Testis (tissue), 3 donors: ENCODE results near the gene PDCD10. TPM values are rescaled to one million over a fixed set of nuclear protein-coding genes. Genes with fewer than 3 reads are reported as not detected.
A peak's percentile ranks its signal among the peaks of the same experiment; 100 is the strongest.

Experiments
- DNase-seq: peaks from one replicate; pipeline ENCODE4 v3.0.0-alpha.2; 2019
- H3K27ac ChIP-seq, 2 donors: fragments of 200-600 bp; sonication (generic); one replicate each; pipeline ENCODE4 v1.5.1; 2019
- H3K27me3 ChIP-seq: fragments of 200-600 bp; sonication (generic); one replicate; pipeline ENCODE4 v1.5.1; 2019
- H3K36me3 ChIP-seq: fragments of 200-600 bp; sonication (generic); one replicate; pipeline ENCODE4 v1.5.1; 2017; ENCODE audit warnings: low read depth; ENCODE audit errors: missing control alignments
- H3K4me1 ChIP-seq: fragments of 200-600 bp; sonication (generic); one replicate; pipeline ENCODE4 v1.5.1; 2019
- H3K4me3 ChIP-seq, 2 donors: fragments of 200-600 bp; sonication (generic); one replicate each; pipeline ENCODE4 v1.5.1; 2017 to 2019
- H3K9me3 ChIP-seq: fragments of 200-600 bp; sonication (generic); one replicate; pipeline ENCODE4 v1.5.1; 2017
- POLR2A ChIP-seq: fragments of 450-650 bp; IDR thresholded peaks from one replicate; pipeline ENCODE4 v1.6.1; 2017; ENCODE audit warnings: antibody characterized with exemption, mild to moderate bottlenecking, moderate library complexity
- WGBS, 2 donors: methylation state at CpG; one replicate each; pipeline ENCODE4 v1.1.5; 2018; 5-methylcytosine and 5-hydroxymethylcytosine counted together
- intact Hi-C: fragments of 100-400 bp; cut with DNase I; formaldehyde crosslinking; loops from one replicate; pipeline ENCODE4 v1.15.1; 2023; ENCODE audit warnings: low total_unique reads
- polyA plus RNA-seq: library from polyadenylated mRNA; stranded (reverse); fragments of 350-450 nt; fragmentation: Illumina TruSeq; extraction: RNeasy Lipid Tissue Mini Kit (QIAGEN cat#74804); gene quantifications from one replicate; pipeline ENCODE4 v1.2.3, GENCODE V29; 2014; ENCODE audit warnings: low read depth, low replicate concordance; ENCODE audit not compliant: insufficient read depth
- total RNA-seq, 2 donors: library from RNA; depleted of rRNA; stranded (reverse); fragments of >200 nt; gene quantifications; one replicate each; pipeline ENCODE4 v1.2.3, GENCODE V29; 2016
- TF ChIP-seq, protein P1 (sequence below), 3 experiments: fragments of 450-650 bp in 2 of 3; fragments of 200-600 bp in 1 of 3; sonication (generic) in 1 of 3; IDR thresholded peaks; one replicate each; pipeline ENCODE4 v1.5.1; 2016 to 2019; ENCODE audit warnings: antibody characterized with exemption in 3 of 3, mild to moderate bottlenecking in 2 of 3, moderate library complexity in 1 of 3

Gene PDCD10
- total and polyA plus RNA-seq, 3 donors from 2014 or later = 59.4 to 64.7 (median 62.8) TPM

DNA sequence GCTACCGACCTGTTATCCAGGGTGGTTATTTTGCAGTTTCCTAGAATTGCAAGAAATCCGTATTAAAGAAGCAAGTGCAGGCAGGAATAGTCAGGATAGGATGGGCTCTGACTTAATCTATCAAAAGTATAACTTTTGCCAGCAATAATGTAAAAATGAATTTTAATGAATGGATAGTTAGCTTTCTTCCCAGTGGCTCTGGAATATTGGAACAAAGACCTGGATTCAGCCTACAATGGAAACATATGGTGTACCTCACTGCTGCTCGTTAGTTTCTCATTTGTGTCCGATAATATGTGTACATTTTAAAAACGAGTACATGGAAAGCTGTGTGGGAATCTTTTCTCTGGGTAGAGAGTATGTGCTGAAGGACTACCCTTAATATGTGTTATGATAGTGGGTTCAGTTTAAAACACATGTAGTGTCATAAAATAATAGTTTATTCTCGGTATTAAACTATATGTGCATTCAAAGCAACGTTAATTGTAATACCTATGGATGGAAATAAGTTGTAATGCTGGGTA, 1.6 kb upstream of the PDCD10 start:
- 20 to 25% methylated on average over 7 of the region's 7 CpGs for WGBS, 2 donors
- Histone ChIP-seq H3K4me3 (peak overlapping the region; percentile 93 to 97), H3K36me3 (no peaks in the 10 kb centered on the region), H3K27me3 (no peaks in the 10 kb centered on the region), H3K4me1 (no peaks in the 10 kb centered on the region), H3K9me3 (no peaks in the 10 kb centered on the region), H3K27ac (no peak overlapping the region)
- intact Hi-C loops = no loop called here
- no peak for DNase-seq
- TF ChIP-seq, protein P1, sequence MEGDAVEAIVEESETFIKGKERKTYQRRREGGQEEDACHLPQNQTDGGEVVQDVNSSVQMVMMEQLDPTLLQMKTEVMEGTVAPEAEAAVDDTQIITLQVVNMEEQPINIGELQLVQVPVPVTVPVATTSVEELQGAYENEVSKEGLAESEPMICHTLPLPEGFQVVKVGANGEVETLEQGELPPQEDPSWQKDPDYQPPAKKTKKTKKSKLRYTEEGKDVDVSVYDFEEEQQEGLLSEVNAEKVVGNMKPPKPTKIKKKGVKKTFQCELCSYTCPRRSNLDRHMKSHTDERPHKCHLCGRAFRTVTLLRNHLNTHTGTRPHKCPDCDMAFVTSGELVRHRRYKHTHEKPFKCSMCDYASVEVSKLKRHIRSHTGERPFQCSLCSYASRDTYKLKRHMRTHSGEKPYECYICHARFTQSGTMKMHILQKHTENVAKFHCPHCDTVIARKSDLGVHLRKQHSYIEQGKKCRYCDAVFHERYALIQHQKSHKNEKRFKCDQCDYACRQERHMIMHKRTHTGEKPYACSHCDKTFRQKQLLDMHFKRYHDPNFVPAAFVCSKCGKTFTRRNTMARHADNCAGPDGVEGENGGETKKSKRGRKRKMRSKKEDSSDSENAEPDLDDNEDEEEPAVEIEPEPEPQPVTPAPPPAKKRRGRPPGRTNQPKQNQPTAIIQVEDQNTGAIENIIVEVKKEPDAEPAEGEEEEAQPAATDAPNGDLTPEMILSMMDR (IDR thresholded peaks at IDR 0.05) = no peak
- no peak for TF ChIP-seq POLR2A

DNA sequence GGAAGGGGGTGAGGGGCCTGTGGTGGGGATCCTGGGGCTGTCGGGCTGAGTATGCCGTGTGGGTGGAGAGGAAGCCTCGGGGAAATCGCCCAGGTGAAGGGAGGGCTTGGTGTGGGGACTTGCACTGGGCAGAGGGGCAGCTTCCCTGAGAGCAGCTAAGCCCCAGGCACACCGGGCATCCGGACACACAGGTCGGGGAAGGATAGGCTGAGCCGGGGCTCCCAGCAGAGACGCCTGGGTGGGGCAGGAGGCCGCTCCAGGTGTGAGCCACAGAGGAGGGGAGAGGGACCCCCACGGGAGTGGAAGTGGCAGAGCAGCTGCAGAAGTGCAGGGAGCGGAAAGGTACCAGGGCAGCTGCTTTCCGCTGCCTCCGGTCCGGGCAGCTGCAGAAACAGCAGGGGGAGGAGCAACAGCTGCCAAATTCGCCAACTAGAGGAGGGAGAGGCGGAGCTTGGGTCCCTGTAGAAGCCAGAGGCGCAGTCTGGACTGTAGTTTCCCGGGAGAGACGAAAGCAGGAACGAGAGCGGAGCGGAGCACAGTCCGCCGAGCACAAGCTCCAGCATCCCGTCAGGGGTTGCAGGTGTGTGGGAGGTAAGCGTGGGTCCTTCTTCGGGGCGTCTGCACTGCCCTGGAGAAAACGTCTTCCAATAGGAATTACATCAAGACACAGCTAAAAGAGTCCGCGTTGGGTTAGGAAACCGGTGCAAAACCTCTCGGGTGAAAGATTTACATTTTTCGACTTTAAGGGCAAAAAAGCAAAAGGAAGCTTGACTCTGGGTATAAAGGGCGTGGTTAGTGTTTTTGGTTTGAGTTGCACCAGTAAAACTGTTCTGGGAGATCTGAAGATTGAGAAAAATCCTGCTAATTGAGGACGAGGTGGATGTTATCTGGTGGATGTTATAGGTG, 794 bp upstream of the PDCD10 start, which contains the start of gene SERPINI1:
SERPINI1 (plus strand) TSS at position 489 of the 906 bp plus-strand sequence. CDS start 53,408 bp downstream, outside the sequence.
- Histone ChIP-seq H3K4me1 (no peaks in the 10 kb centered on the region), H3K27ac (peak within 1 kb of the TSS; percentile 75 to 87), H3K9me3 (no peaks in the 10 kb centered on the region), H3K36me3 (no peaks in the 10 kb centered on the region), H3K27me3 (no peaks in the 10 kb centered on the region), H3K4me3 (peak within 1 kb of the TSS; percentile 93 to 97)
- peak; percentile 95 for DNase-seq
- WGBS, 2 donors = 0 to 1% methylated on average over 26 to 37 of the region's 37 CpGs
- intact Hi-C loops = no loop called here
- TF ChIP-seq, protein P1 (IDR thresholded peaks at IDR 0.05) = no peak
- no peak for TF ChIP-seq POLR2A

DNA sequence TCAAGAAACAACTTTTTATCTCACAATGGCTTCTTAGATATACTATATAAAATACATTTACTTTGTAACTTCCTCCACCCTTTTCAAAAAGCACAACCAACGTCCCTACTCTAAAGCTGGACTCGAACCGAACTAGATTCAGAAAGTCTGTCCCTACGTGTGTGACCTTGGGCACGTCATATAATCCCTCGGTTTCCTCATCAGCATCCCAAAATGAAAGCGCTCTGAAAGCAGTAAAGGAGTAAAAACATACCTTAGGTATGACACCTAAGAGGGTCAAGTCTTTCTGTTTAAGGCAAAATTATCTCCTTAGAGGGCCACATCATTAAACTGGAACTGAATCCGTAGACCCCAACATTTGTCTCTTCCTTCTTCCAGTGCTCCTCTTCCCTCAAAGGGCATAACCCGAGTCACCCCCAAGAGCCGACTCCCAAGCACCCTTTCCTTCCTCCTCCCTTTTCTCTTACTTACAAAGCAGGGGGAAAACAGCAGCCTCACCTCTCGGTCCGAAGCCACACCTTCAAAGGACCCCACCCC, 663 bp downstream of the PDCD10 start:
- H3K9me3 ChIP-seq = no peaks in the 10 kb centered on the region
- intact Hi-C loops = no loop called here
- WGBS, 2 donors = 0 to 1% methylated on average over 12 of the region's 12 CpGs
- peak overlapping the region; percentile 75 to 87 for H3K27ac ChIP-seq
- DNase-seq = no peak
- peak overlapping the region; percentile 93 to 97 for H3K4me3 ChIP-seq
- H3K4me1 ChIP-seq = no peaks in the 10 kb centered on the region
- H3K36me3 ChIP-seq = no peaks in the 10 kb centered on the region
- H3K27me3 ChIP-seq = no peaks in the 10 kb centered on the region
- TF ChIP-seq, protein P1 (IDR thresholded peaks at IDR 0.05) = no peak
- TF ChIP-seq POLR2A = no peak

- no peak for DNase-seq
- Histone ChIP-seq H3K27me3 (no peaks in the 10 kb centered on the region), H3K36me3 (no peaks in the 10 kb centered on the region), H3K27ac (no peak overlapping the region), H3K4me1 (no peaks in the 10 kb centered on the region), H3K4me3 (no peak overlapping the region), H3K9me3 (no peaks in the 10 kb centered on the region)
- 40 to 50% methylated on average over 7 of the region's 7 CpGs for WGBS, 2 donors
- TF ChIP-seq POLR2A = no peak
- TF ChIP-seq, protein P1 (IDR thresholded peaks at IDR 0.05) = no peak
- intact Hi-C loops = no loop called here
These were observed 2.2 kb downstream of the PDCD10 start for GRCh38 chr3:167732313-167733065.
